Suprapubic skin (tissue), 3 donors: Measurements from ENCODE around the gene SEC61A1.

Experiments used
- EP300 ChIP-seq: sonication (generic); formaldehyde crosslinking; IDR thresholded peaks from one replicate; pipeline ENCODE4 v1.6.1; 2017; ENCODE audit warnings: antibody characterized with exemption
- POLR2A ChIP-seq, 2 donors: fragments of 450-650 bp; IDR thresholded peaks; one replicate each; pipeline ENCODE4 v1.6.1; 2017; ENCODE audit warnings: antibody characterized with exemption in 2 of 2, mild to moderate bottlenecking in 2 of 2, moderate library complexity in 2 of 2
- TF ChIP-seq, protein P1 (sequence below), 2 donors: fragments of 200-600 bp in 1 of 2; fragments of 450-650 bp in 1 of 2; sonication (generic) in 1 of 2; IDR thresholded peaks; one replicate each; pipeline ENCODE4 v1.5.1; 2016 to 2019; ENCODE audit warnings: antibody characterized with exemption in 2 of 2, mild to moderate bottlenecking in 1 of 2, moderate library complexity in 1 of 2

DNA sequence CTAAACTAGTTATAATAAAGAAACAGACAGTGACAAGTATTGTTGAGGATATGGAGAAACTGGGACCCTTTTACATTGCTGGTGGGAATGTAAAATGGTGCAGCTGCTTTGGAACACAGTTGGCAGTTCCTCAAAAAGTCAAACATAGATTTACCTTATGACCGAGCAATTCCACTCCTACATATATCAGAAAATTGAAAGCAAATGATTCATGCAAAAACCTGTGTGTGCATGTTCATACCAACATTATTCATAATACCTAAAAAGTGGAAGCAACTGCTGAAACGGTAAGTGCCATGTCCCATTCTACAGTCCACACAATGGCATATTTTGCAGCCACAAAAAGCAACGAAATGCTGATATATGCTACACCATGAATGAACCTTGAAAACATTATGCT is 12.2 kb upstream of the SEC61A1 start:
- TF ChIP-seq, protein P1, sequence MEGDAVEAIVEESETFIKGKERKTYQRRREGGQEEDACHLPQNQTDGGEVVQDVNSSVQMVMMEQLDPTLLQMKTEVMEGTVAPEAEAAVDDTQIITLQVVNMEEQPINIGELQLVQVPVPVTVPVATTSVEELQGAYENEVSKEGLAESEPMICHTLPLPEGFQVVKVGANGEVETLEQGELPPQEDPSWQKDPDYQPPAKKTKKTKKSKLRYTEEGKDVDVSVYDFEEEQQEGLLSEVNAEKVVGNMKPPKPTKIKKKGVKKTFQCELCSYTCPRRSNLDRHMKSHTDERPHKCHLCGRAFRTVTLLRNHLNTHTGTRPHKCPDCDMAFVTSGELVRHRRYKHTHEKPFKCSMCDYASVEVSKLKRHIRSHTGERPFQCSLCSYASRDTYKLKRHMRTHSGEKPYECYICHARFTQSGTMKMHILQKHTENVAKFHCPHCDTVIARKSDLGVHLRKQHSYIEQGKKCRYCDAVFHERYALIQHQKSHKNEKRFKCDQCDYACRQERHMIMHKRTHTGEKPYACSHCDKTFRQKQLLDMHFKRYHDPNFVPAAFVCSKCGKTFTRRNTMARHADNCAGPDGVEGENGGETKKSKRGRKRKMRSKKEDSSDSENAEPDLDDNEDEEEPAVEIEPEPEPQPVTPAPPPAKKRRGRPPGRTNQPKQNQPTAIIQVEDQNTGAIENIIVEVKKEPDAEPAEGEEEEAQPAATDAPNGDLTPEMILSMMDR (IDR thresholded peaks at IDR 0.05): no peak
- TF ChIP-seq EP300: no peak
- no peak for TF ChIP-seq POLR2A (IDR thresholded peaks at IDR 0.05)
